NCI-H1694 (cell line): Measurements from ENCODE around the gene CAMKMT.
A peak's percentile ranks its signal among the peaks of the same experiment; 100 is the strongest.

Experiments used
- DNase-seq: peaks from one replicate; lab custom pipeline; 2025; lab: John Stamatoyannopoulos, UW

Gene CAMKMT

GRCh38 chr2:44651974-44652373 lies 290.2 kb downstream of the CAMKMT start:
- no peak for DNase-seq

- DNase-seq = peak; percentile 75
Measured at GRCh38 chr2:44652701-44653100, 291.0 kb downstream of the CAMKMT start.

- no peak for DNase-seq
Measured at GRCh38 chr2:44655401-44655864, 293.7 kb downstream of the CAMKMT start.

- DNase-seq = no peak
Measured at GRCh38 chr2:44656460-44656859, 294.7 kb downstream of the CAMKMT start.

GRCh38 chr2:44663471-44664073 lies 301.8 kb downstream of the CAMKMT start:
- no peak for DNase-seq

GRCh38 chr2:44668336-44668735 lies 306.6 kb downstream of the CAMKMT start:
- no peak for DNase-seq

GRCh38 chr2:44671276-44671675 lies 309.5 kb downstream of the CAMKMT start:
- no peak for DNase-seq

- DNase-seq = no peak
Measured at GRCh38 chr2:44671916-44672315, 310.2 kb downstream of the CAMKMT start.

GRCh38 chr2:44672431-44672830 lies 310.7 kb downstream of the CAMKMT start:
- no peak for DNase-seq

GRCh38 chr2:44674473-44675284 lies 312.9 kb downstream of the CAMKMT start:
- DNase-seq = no peak

GRCh38 chr2:44676379-44676778 lies 314.6 kb downstream of the CAMKMT start:
- no peak for DNase-seq

GRCh38 chr2:44679584-44679983 lies 317.8 kb downstream of the CAMKMT start:
- no peak for DNase-seq

GRCh38 chr2:44679990-44680389 lies 318.2 kb downstream of the CAMKMT start:
- DNase-seq = no peak

- DNase-seq = no peak
Measured at GRCh38 chr2:44680424-44680971, 318.8 kb downstream of the CAMKMT start.

GRCh38 chr2:44680983-44681531 lies 319.3 kb downstream of the CAMKMT start:
- DNase-seq = peak; percentile 73

- DNase-seq = no peak
Measured at GRCh38 chr2:44682459-44682858, 320.7 kb downstream of the CAMKMT start.

- DNase-seq = no peak
Measured at GRCh38 chr2:44684559-44684958, 322.8 kb downstream of the CAMKMT start.

GRCh38 chr2:44686561-44686960 lies 324.8 kb downstream of the CAMKMT start:
- no peak for DNase-seq

GRCh38 chr2:44687686-44688455 lies 326.1 kb downstream of the CAMKMT start:
- DNase-seq = no peak

GRCh38 chr2:44688456-44689124 lies 326.8 kb downstream of the CAMKMT start:
- no peak for DNase-seq

GRCh38 chr2:44689516-44689915 lies 327.8 kb downstream of the CAMKMT start:
- DNase-seq = no peak
